ENCODE results near the gene NOL4L. TPM values are rescaled to one million over a fixed set of nuclear protein-coding genes. Genes with fewer than 3 reads are reported as not detected.

NOL4L gene
- total and polyA plus RNA-seq, 9 donors: 10.4 to 20.0 (median 16.1) TPM

DNA sequence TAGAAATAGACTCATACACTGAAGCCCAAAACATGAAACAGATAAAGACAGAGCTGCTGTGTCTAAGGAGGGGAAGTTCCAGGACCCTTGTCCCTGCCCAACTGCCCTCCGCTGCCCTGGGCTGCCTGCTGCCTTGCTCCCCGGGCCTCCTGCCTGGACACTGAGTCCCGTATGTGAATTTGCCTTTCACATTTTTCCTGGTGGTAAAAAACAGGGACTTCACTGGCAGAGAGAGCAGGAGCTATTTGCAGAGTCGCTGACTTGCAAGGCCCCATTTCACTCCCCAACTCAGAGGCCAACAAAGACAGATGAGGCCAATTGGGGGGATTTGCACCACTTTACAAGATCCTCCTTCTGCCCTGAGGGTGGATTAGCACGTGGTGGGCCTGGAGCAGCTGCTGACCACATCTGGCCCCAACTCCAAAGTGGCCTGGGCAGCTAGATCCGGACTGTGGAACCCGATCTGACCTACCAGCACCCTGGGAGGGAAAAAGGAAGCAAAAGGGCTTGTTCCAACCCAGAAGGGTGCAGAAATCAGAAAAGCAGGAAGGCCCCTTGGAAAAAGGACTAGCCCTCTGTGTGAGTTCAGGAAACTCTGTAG, 61.4 kb downstream of the NOL4L start:
- H3K4me3 ChIP-seq (ENCODE audit: low read length): no peak overlapping the region
- no peaks in the 10 kb centered on the region for H3K27me3 ChIP-seq (ENCODE audit: control insufficient read depth, insufficient read depth, low read length)
- H3K27ac ChIP-seq (ENCODE audit: low read length): peak overlapping the region; percentile 42
- H3K4me1 ChIP-seq (ENCODE audit: control insufficient read depth, insufficient read depth, low read length): peaks cover 76% of the 10 kb centered on the region
- no peaks in the 10 kb centered on the region for H3K36me3 ChIP-seq (ENCODE audit: control insufficient read depth, insufficient read depth, low read length)
- peak; percentile 65 for DNase-seq
- WGBS (ENCODE audit: insufficient coverage): 32% methylated on average over 5 of the region's 7 CpGs
- H3K9me3 ChIP-seq (replicated peaks; ENCODE audit: control insufficient read depth, low read depth, low read length): no peaks in the 10 kb centered on the region

DNA sequence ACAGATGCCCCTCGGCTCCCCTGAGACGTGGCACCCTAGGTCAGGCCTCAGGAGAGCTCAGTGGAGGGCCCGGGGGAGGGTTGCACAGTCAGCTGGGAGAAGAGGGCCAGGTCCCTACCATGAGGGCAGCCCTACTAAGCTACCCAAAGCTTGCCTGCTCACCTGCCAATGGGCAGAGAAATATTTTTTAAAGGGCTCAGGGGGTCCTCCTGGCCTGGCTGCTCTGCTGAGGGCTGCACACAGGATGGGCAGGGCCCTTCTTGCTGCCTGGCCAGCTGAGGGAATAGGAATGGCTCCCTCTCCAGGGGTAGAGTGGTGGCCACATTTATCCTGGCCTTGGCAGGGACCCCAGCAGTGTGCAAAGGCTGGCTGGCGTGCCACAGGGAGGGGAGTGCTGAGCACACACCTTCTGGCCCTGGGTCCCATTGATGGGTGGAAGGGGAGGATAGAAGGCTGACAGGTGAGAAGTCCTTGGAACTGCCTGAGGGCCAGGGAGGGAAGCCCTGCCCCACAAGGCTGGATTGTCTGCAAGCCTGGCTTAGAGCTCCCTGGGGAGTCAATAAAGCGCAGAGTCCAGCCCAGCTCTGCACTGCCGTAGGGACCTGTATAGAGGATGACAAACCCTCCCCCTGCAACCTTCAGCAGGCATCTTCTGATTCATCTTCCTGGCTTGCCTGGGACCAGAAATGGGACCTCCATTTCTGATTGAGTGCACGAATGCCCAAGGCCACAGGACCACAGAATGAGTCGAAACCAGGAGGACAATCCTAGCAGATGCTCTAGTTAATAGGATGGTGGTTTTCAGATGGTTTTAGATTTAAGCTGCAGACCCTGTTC, 62.1 kb downstream of the NOL4L start:
- Histone ChIP-seq H3K9me3 (replicated peaks; ENCODE audit: control insufficient read depth, low read depth, low read length) (no peaks in the 10 kb centered on the region), H3K36me3 (ENCODE audit: control insufficient read depth, insufficient read depth, low read length) (no peaks in the 10 kb centered on the region), H3K27me3 (ENCODE audit: control insufficient read depth, insufficient read depth, low read length) (no peaks in the 10 kb centered on the region), H3K27ac (ENCODE audit: low read length) (peak overlapping the region; percentile 39), H3K4me1 (ENCODE audit: control insufficient read depth, insufficient read depth, low read length) (peaks cover 75% of the 10 kb centered on the region), H3K4me3 (ENCODE audit: low read length) (no peak overlapping the region)
- WGBS (ENCODE audit: insufficient coverage): 82% methylated on average over 4 of the region's 8 CpGs
- DNase-seq: no peak

DNA sequence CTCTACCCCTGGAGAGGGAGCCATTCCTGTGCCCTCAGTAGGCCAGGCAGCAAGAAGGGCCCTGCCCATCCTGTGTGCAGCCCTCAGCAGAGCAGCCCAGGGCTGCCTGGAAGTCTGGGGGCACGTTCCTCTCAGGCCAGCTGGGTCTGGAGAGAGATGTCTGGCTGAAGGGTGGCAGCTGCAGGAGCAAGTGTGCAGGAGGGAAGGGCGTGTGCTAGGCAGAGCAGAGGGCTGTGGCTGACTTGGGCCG, 62.7 kb downstream of the NOL4L start:
- peak overlapping the region; percentile 48 for H3K27ac ChIP-seq (ENCODE audit: low read length)

DNA sequence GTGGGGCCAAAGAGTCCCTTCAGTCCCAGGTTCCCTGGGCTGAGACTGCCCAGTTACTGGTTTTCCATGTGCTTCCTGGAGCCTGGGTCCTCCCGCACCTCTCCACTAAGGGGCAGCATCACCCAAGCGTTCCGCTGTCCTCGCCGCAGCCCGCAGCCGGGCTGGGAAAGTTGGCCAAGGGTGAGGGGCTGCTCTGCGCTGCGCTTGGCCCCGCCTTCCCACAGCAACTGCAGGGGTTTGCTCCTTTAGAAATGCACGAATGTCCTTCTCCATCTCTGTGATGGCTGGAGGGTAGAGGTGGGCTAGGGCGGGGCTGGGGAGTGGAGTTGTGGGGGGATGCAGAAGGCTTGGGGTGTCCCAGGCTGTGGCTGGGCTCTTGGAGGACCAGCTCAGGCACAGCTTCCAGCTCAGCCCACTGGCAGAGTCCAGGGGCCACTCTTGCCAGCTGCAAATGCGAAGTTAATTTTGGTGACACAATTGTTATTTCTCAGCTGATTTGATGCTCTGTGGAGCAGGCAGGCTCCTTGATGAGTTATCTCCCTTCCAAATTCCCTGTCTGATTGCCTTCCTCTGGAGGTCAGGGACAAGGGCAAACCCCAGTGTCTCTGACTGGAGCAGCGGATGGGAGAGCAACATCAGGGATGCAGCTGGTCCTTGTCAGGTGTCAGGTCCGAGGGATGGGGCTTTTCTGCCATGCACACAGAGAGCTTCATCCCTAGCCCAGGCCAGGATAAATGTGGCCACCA, 63.2 kb downstream of the NOL4L start:
- Histone ChIP-seq H3K27me3 (ENCODE audit: control insufficient read depth, insufficient read depth, low read length) (no peaks in the 10 kb centered on the region), H3K9me3 (replicated peaks; ENCODE audit: control insufficient read depth, low read depth, low read length) (no peaks in the 10 kb centered on the region), H3K36me3 (ENCODE audit: control insufficient read depth, insufficient read depth, low read length) (no peaks in the 10 kb centered on the region), H3K4me1 (ENCODE audit: control insufficient read depth, insufficient read depth, low read length) (peaks cover 74% of the 10 kb centered on the region), H3K27ac (ENCODE audit: low read length) (peak overlapping the region; percentile 48), H3K4me3 (ENCODE audit: low read length) (no peak overlapping the region)
- WGBS (ENCODE audit: insufficient coverage): 21% methylated on average over 7 of the region's 15 CpGs
- DNase-seq: peak; percentile 79

More for the DNA sequence above, 62.7 kb downstream of the NOL4L start:
- H3K36me3 ChIP-seq (ENCODE audit: control insufficient read depth, insufficient read depth, low read length): no peaks in the 10 kb centered on the region
- peaks cover 75% of the 10 kb centered on the region for H3K4me1 ChIP-seq (ENCODE audit: control insufficient read depth, insufficient read depth, low read length)
- H3K9me3 ChIP-seq (replicated peaks; ENCODE audit: control insufficient read depth, low read depth, low read length): no peaks in the 10 kb centered on the region
- WGBS (ENCODE audit: insufficient coverage): 59% methylated on average over 3 of the region's 3 CpGs
- peak; percentile 73 for DNase-seq
- no peak overlapping the region for H3K4me3 ChIP-seq (ENCODE audit: low read length)
- no peaks in the 10 kb centered on the region for H3K27me3 ChIP-seq (ENCODE audit: control insufficient read depth, insufficient read depth, low read length)

DNA sequence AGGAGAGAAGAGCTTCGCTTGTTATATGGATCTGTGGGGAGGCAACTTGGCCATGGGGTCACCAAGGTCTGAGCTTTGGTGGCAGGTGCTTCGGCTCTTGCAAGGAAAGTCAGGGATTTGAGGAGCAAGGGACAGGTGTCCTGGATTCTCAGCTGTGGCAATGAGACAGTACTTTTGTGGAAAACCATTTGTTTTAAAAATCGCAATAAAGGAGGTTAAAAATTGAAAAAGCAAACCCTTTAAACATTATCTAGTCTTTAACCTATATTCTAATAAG, 64.3 kb downstream of the NOL4L start:
- WGBS (ENCODE audit: insufficient coverage): 87% methylated on average over 2 of the region's 3 CpGs
- no peak for DNase-seq
- H3K9me3 ChIP-seq (replicated peaks; ENCODE audit: control insufficient read depth, low read depth, low read length): no peaks in the 10 kb centered on the region
- no peaks in the 10 kb centered on the region for H3K27me3 ChIP-seq (ENCODE audit: control insufficient read depth, insufficient read depth, low read length)
- H3K27ac ChIP-seq (ENCODE audit: low read length): no peak overlapping the region
- H3K36me3 ChIP-seq (ENCODE audit: control insufficient read depth, insufficient read depth, low read length): no peaks in the 10 kb centered on the region
- peaks cover 78% of the 10 kb centered on the region for H3K4me1 ChIP-seq (ENCODE audit: control insufficient read depth, insufficient read depth, low read length)
- H3K4me3 ChIP-seq (ENCODE audit: low read length): no peak overlapping the region

DNA sequence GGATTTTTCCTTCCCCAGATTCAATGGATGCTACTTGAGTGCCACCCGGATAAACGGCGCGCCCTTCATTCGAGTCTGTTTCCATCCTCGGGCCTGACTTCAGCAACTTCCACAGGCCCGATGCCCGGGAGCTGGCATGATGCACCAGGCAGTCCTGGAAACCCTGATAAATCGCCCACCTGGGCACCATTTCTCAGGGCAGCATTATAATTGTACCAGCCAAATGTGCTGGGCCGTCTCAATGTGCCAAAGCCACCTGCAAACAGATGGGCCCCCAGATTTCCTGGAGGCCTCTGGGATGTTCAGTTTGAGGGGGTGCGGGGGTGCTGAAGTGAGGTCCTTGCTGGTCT, 65.8 kb downstream of the NOL4L start:
- Histone ChIP-seq H3K4me1 (ENCODE audit: control insufficient read depth, insufficient read depth, low read length) (peaks cover 66% of the 10 kb centered on the region), H3K27ac (ENCODE audit: low read length) (no peak overlapping the region), H3K36me3 (ENCODE audit: control insufficient read depth, insufficient read depth, low read length) (no peaks in the 10 kb centered on the region), H3K9me3 (replicated peaks; ENCODE audit: control insufficient read depth, low read depth, low read length) (no peaks in the 10 kb centered on the region), H3K4me3 (ENCODE audit: low read length) (no peak overlapping the region), H3K27me3 (ENCODE audit: control insufficient read depth, insufficient read depth, low read length) (no peaks in the 10 kb centered on the region)
- 76% methylated on average over 5 of the region's 11 CpGs for WGBS (ENCODE audit: insufficient coverage)
- no peak for DNase-seq

DNA sequence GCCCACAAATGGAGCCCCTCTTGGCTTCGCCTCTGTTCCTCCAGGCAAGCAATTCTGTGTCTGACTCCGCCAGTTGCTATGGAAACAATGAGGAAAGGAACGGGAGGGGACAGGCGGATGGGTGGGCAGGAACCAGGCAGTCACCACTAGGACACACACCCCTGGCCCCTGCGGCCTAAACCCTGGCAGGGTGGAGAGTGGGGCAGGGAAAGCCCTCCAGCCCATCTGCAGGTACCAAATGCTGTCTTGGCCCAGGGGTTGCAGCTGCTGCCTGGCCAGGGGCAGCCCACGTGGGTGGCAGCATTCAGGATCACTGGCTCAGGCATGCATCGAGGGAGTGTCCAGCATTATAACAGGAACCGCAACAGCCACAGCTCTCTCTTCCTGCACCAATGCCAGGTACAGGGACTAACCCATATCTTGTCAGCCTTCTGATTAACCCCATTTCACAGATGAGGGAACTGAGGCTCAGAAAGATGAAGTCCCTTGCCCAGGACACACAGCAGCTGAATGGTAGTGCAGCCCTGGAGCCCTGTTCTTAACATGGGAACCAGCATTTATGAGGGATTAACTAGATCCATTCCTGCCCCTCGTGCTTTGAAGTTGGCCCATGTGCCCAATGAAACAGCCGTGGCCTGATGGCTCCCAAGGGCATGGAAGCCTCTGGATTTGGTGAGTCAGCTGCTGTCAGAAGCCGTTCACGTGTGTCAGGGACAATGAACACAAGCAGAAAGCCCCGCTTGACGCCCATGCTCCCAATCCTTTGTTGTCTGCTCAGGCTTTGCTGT, 66.3 kb downstream of the NOL4L start:
- DNase-seq: peak; percentile 57
- Histone ChIP-seq H3K9me3 (replicated peaks; ENCODE audit: control insufficient read depth, low read depth, low read length) (no peaks in the 10 kb centered on the region), H3K36me3 (ENCODE audit: control insufficient read depth, insufficient read depth, low read length) (no peaks in the 10 kb centered on the region), H3K27me3 (ENCODE audit: control insufficient read depth, insufficient read depth, low read length) (no peaks in the 10 kb centered on the region), H3K4me1 (ENCODE audit: control insufficient read depth, insufficient read depth, low read length) (peaks cover 60% of the 10 kb centered on the region), H3K4me3 (ENCODE audit: low read length) (no peak overlapping the region), H3K27ac (ENCODE audit: low read length) (no peak overlapping the region)
- WGBS (ENCODE audit: insufficient coverage): 52% methylated on average over 9 of the region's 14 CpGs

DNA sequence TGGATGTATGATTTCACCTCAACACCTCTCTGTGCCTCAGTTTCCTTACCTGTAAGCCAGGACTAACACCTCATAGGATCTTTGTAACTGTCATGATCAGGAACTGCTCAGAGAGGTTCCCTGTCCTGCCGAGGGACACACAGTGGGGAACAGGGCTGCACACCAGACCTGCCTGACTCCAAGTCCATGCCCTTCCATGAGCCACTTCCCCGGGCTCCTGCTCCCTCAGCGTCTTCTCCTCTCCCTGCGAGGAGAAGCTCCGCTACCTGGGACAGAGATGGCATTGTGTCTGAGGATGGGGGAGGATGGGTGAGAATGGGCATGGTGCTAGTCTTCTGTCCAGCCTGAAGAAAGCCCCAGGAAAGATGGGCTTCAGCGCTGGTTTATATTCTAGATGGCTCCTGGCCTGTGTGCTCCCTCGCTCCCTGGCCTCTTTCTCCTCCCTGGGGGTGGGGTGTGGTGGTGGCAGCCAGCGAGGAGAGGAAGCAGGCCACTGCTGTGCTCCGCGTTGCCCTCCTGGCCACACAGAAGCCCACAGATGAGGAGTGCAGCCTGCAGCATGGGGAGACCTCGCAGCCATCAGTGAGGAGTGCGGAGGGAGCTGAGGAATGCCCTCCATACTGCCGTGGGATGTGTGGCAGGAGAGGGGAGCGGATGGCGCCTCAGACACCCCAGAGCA, 67.1 kb downstream of the NOL4L start:
- Histone ChIP-seq H3K27ac (ENCODE audit: low read length) (no peak overlapping the region), H3K36me3 (ENCODE audit: control insufficient read depth, insufficient read depth, low read length) (no peaks in the 10 kb centered on the region), H3K27me3 (ENCODE audit: control insufficient read depth, insufficient read depth, low read length) (no peaks in the 10 kb centered on the region), H3K9me3 (replicated peaks; ENCODE audit: control insufficient read depth, low read depth, low read length) (no peaks in the 10 kb centered on the region), H3K4me3 (ENCODE audit: low read length) (no peak overlapping the region), H3K4me1 (ENCODE audit: control insufficient read depth, insufficient read depth, low read length) (peaks cover 53% of the 10 kb centered on the region)
- DNase-seq: no peak
- WGBS (ENCODE audit: insufficient coverage): 62% methylated on average over 7 of the region's 15 CpGs

DNA sequence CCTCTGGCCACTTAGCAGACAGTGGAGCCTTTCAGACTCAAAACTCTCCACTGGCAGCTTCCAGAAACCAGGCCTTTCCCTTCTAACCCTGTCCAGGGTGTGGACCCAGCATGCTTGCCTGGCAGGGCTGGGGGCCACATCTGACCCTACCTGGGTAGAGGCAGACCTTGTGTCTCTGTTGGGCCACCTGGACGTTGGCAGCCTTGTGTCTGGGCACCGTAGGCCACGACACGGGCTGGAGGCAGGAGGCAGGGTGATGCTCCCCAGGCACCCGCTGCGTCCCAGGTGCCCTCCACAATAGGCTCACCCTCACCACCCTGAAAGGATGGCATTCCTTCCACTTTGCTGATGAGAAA, 67.6 kb downstream of the NOL4L start:
- Histone ChIP-seq H3K4me3 (ENCODE audit: low read length) (no peak overlapping the region), H3K9me3 (replicated peaks; ENCODE audit: control insufficient read depth, low read depth, low read length) (no peaks in the 10 kb centered on the region), H3K36me3 (ENCODE audit: control insufficient read depth, insufficient read depth, low read length) (no peaks in the 10 kb centered on the region), H3K4me1 (ENCODE audit: control insufficient read depth, insufficient read depth, low read length) (peaks cover 48% of the 10 kb centered on the region), H3K27ac (ENCODE audit: low read length) (peak overlapping the region; percentile 25), H3K27me3 (ENCODE audit: control insufficient read depth, insufficient read depth, low read length) (no peaks in the 10 kb centered on the region)
- DNase-seq: no peak
- no CpG with 5 or more reads among the region's 6 CpGs for WGBS (ENCODE audit: insufficient coverage)
